ENCODE measurements around the gene ELMOD1.

- TF ChIP-seq, protein P1, sequence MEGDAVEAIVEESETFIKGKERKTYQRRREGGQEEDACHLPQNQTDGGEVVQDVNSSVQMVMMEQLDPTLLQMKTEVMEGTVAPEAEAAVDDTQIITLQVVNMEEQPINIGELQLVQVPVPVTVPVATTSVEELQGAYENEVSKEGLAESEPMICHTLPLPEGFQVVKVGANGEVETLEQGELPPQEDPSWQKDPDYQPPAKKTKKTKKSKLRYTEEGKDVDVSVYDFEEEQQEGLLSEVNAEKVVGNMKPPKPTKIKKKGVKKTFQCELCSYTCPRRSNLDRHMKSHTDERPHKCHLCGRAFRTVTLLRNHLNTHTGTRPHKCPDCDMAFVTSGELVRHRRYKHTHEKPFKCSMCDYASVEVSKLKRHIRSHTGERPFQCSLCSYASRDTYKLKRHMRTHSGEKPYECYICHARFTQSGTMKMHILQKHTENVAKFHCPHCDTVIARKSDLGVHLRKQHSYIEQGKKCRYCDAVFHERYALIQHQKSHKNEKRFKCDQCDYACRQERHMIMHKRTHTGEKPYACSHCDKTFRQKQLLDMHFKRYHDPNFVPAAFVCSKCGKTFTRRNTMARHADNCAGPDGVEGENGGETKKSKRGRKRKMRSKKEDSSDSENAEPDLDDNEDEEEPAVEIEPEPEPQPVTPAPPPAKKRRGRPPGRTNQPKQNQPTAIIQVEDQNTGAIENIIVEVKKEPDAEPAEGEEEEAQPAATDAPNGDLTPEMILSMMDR (IDR thresholded peaks at IDR 0.05; ENCODE audit: low read depth, low read length, poor library complexity, severe bottlenecking) = no peak
- TF ChIP-seq EZH2phosphoT487 (IDR thresholded peaks at IDR 0.05; ENCODE audit: borderline replicate concordance, low read length) = no peak
Measured at GRCh38 chr11:107691000-107691750, 100.2 kb downstream of the ELMOD1 start.

Measured in DOHH2 (cell line).